Skeletal muscle cell (primary cell): ENCODE results near the gene SLC16A12.
"Not testable (repeated sequence)": the region's sequence is repeated elsewhere in the genome, so short reads cannot be mapped to it uniquely, and the experiment has no call there.

Experiments used
- DNase-seq: peaks from one replicate; pipeline ENCODE4 v3.0.0-alpha.2; 2010; ENCODE audit warnings: low read depth
- H3K4me3 ChIP-seq: 2 replicates; pipeline ENCODE4 v1.5.1; 2011; ENCODE audit warnings: low read depth, mild to moderate bottlenecking, control low read depth, low read length, moderate library complexity

The SLC16A12 gene

GRCh38 chr10:89407792-89408191, 127.6 kb downstream of the SLC16A12 start:
- not testable (repeated sequence) for H3K4me3 ChIP-seq, DNase-seq

DNA sequence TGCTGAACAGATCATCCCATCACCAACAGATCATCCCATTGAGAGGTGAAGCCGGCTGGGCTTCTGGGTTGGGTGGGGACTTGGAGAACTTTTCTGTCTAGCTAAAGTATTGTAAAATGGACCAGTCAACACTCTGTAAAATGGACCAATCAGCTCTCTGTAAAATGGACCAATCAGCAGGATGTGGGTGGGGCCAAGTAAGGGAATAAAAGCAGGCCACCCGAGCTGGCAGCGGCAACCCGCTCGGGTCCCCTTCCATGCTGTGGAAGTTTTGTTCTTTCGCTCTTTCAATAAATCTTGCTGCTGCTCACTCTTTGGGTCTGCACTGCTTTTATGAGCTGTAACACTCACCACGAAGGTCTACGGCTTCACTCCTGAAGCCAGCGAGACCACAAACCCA, 129.2 kb downstream of the SLC16A12 start:
- DNase-seq, H3K4me3 ChIP-seq: not testable (repeated sequence)

GRCh38 chr10:89404104-89405047, 131.0 kb downstream of the SLC16A12 start:
- no peak for DNase-seq
- no peak overlapping the region for H3K4me3 ChIP-seq

DNA sequence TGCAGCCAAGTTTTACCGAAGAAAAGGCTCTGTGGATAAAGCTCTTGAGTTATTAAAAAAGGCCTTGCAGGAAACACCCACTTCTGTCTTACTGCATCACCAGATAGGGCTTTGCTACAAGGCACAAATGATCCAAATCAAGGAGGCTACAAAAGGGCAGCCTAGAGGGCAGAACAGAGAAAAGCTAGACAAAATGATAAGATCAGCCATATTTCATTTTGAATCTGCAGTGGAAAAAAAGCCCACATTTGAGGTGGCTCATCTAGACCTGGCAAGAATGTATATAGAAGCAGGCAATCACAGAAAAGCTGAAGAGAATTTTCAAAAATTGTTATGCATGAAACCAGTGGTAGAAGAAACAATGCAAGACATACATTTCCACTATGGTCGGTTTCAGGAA, 132.4 kb downstream of the SLC16A12 start:
- no peak overlapping the region for H3K4me3 ChIP-seq
- DNase-seq = no peak

- H3K4me3 ChIP-seq = no peak overlapping the region
- DNase-seq = no peak
Measured at GRCh38 chr10:89399956-89400355, 135.4 kb downstream of the SLC16A12 start.

- peak; percentile 72 for DNase-seq
Measured at GRCh38 chr10:89398003-89398749, 137.2 kb downstream of the SLC16A12 start.

GRCh38 chr10:89395141-89395540, 140.3 kb downstream of the SLC16A12 start:
- no peak for DNase-seq
- H3K4me3 ChIP-seq = no peak overlapping the region

More at GRCh38 chr10:89398003-89398749, 137.2 kb downstream of the SLC16A12 start:
- H3K4me3 ChIP-seq = no peak overlapping the region

DNA sequence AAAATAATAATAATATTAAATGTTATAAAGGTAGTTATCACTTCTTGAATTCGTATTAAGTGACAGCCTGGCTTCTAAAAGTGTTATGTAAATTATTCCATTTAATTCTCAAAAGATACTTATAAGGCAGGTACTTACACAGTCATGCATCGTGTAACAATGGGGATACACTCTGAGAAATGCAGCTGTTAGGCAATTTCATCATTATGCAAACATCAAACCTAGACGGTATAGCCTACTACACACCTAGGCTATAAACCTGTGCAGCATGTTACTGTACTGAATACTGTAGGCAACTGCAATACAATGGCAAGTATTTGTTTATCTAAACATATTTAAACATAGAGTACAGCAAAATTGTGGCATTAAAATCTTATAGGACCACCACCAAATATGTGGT, 141.5 kb downstream of the SLC16A12 start:
- H3K4me3 ChIP-seq = no peak overlapping the region
- DNase-seq = no peak

- peak overlapping the region; percentile 61 for H3K4me3 ChIP-seq
Measured at GRCh38 chr10:89392974-89393373, 142.4 kb downstream of the SLC16A12 start.

DNA sequence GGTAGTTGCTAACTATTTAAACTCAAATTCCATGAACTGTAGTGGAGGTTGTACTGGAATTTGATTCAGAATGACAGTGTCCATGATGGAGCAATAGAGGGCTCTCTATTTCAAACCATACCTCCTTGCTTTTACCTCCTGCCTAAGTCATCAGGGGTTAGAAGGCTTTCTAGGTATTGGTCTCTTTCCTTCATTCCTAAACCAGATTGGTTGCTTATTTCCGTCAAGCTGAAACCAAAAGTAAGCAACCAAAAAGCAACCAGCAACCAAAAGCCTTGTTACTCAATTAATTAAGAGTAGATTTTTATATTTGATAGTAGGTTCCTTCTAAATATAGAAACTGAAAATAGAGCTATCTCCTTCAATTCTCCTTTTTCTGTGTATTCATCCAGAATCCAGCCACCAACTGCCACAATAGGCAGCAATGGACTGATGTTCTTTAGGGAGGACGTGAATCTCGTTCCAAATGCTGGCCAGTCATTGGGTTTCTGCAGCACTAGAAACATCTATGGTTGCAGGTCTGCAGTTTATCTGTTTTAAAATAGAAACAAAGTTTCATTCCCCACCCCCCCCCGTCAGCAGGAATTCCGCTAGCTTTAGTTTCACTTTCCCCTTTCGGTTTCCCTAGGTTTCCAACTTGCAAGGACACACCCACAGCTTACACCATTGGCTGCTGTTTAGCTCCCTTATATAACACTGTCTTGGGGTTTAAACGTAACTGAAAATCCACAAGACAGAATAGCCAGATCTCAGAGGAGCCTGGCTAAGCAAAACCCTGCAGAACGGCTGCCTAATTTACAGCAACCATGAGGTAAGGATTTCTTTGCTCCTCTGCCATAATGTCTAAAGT, 143.3 kb downstream of the SLC16A12 start, which contains the start of gene IFIT1:
TSS of gene IFIT1 (plus strand) at position 717 of the 850 bp plus-strand sequence. CDS start at position 807, 90 bp downstream.
- peak within 1 kb of the TSS; percentile 61 for H3K4me3 ChIP-seq
- peak; percentile 78 for DNase-seq

More at GRCh38 chr10:89392974-89393373, 142.4 kb downstream of the SLC16A12 start:
- DNase-seq = peak; percentile 83

DNA sequence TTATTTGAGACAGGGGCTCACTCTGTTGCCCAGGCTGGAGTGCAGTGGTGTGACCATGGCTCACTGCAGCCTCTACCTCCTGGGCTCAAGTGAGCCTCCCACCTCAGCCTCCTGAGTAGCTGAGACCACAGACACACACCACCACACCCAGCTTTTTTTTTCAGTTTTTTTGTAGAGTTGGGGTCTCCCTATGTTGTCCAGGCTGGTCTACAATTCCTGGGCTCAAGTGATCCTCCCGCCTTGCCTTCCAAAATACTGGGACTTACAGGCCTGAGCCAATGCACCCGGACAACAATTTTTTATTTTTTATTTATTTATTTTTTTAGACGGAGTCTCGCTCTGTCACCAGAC, 144.2 kb downstream of the SLC16A12 start:
- not testable (repeated sequence) for H3K4me3 ChIP-seq, DNase-seq

GRCh38 chr10:89390476-89391225, 144.7 kb downstream of the SLC16A12 start:
- DNase-seq = no peak
- no peak overlapping the region for H3K4me3 ChIP-seq

DNA sequence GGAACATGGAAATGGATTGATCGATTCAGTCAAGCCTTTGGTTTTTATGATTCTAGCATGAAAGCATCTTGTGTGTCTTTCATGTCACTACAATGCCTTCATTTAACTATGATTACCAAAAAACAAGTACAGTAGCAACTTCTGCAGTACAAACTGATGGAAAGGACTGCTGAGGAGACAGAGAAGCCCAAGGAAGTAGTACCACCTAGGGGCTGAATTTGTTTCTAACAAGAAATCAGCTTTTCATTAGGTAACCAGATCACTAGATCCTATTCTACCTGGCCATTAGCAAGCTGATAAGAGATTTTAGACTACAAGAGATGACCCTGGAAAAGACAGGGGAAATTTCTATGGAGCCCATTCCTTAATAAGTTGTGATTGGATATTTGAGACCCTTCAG, 146.1 kb downstream of the SLC16A12 start:
- DNase-seq = no peak
- no peak overlapping the region for H3K4me3 ChIP-seq

DNA sequence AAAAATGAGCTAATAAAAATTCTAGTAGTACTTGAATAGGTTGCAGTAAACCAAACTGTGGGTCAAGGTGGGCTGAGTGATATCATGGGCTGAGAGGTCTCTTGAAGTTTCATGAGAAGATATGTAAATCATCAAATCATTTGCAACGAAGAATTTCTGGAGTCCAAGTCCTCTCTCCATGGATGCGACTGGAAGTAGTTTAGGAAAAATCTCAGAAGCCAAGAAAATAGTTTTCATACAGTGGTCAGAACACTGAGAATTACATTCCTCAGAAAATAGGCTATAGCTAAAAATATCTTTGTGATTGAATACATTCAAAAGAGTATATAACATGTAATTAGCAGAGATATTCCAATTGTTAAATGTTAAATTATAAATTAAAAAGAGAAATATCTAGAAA, 146.6 kb downstream of the SLC16A12 start:
- H3K4me3 ChIP-seq = no peak overlapping the region
- no peak for DNase-seq

DNA sequence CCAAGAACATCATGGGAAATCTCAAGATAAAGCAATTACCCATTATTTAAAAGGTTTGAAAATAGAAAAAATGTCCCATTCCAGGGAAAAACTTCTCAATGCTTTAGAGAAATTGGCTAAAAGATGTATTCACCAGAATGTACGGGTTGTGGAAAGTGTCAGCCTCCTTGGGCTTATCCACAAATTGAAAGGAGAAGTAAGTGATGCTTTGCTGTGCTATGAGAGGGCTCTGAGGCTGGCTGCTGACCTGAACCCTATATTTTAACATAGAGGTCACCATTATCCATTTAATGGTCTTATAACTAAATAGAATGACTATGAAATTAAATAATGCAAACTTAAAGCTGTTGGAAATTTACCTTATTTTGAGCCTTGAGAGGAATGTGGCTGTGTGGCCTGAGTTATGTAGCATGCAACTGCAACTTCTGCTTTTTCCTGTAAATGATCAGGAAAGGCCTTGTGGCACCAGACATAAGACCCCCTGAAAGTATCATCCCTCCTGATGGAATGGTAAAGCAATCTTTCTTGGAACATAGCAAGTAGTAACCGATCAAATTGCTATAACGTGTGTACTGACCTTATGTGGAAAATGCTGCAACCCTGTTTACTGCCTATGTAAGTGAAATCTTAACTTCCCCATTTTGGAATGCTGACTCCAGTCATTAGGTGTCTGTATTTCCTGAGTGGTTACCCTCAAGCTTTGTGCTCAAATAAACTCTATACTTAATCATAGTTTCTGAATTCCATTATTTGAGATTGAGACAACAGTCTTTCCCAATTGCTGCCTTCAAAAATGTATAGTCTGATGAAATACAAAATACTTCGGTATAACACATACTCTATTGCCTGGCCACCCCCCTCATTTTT, 150.7 kb downstream of the SLC16A12 start:
- H3K4me3 ChIP-seq = no peak overlapping the region
- DNase-seq = no peak

DNA sequence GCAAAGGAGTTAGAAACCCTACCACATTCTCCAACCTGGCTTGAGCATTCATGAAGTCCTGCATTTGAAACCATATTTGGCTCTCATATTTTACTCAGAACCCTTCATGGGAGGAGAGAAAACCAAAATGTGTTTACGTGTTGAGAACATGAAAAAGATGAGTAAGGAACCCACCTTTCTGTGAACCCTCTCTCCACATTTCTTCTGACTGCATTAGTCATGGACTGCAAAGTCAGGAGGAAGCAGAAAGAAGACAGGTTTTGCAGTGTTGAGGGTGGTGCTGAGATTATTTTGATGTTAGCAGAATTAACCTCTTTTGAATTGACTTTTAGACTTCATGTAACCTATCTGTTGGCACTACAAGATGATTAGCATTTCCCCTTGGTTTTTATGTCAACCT, 152.6 kb downstream of the SLC16A12 start:
- DNase-seq = no peak
- no peak overlapping the region for H3K4me3 ChIP-seq
